Type B pancreatic cell (in vitro differentiated cells): ENCODE results near the gene PAPPA2. TPM values are rescaled to one million over a fixed set of nuclear protein-coding genes. Genes with fewer than 3 reads are reported as not detected.
A peak's percentile ranks its signal among the peaks of the same experiment; 100 is the strongest.

Experiments
- DNase-seq: peaks from one replicate; pipeline ENCODE4 v3.0.0; 2021; ENCODE audit warnings: mixed read lengths; ENCODE audit not compliant: unreplicated experiment; ENCODE audit errors: extremely low spot score
- H3K27ac Mint-ChIP-seq: 2 replicates; pipeline ENCODE4 v1.8.0; 2021; ENCODE audit warnings: mild to moderate bottlenecking, mixed read lengths
- H3K27me3 Mint-ChIP-seq: 2 replicates; pipeline ENCODE4 v1.8.0; 2021; ENCODE audit warnings: mixed read lengths
- H3K36me3 Mint-ChIP-seq: 2 replicates; pipeline ENCODE4 v1.8.0; 2021; ENCODE audit warnings: mixed read lengths
- H3K4me1 Mint-ChIP-seq: one replicate; pipeline ENCODE4 v1.8.0; 2021; ENCODE audit warnings: mixed read lengths; ENCODE audit not compliant: unreplicated experiment
- H3K4me3 Mint-ChIP-seq: 2 replicates; pipeline ENCODE4 v1.8.0; 2021; ENCODE audit warnings: mild to moderate bottlenecking, mixed read lengths
- H3K9me3 Mint-ChIP-seq: 2 replicates; pipeline ENCODE4 v1.8.0; 2021; ENCODE audit warnings: mixed read lengths
- total RNA-seq: library from RNA; stranded (reverse); gene quantifications from 2 replicates; pipeline ENCODE4 v1.2.1, GENCODE V29; 2021; ENCODE audit warnings: low replicate concordance
- TF ChIP-seq, protein P1 (sequence below): fragments of 200-600 bp; sonication (generic); conservative IDR thresholded peaks from 2 replicates; pipeline ENCODE4 v1.5.0; 2021; ENCODE audit warnings: antibody characterized with exemption, mild to moderate bottlenecking

The PAPPA2 gene
- total RNA-seq, 1 donor from 2014 or later: 0.87 TPM

DNA sequence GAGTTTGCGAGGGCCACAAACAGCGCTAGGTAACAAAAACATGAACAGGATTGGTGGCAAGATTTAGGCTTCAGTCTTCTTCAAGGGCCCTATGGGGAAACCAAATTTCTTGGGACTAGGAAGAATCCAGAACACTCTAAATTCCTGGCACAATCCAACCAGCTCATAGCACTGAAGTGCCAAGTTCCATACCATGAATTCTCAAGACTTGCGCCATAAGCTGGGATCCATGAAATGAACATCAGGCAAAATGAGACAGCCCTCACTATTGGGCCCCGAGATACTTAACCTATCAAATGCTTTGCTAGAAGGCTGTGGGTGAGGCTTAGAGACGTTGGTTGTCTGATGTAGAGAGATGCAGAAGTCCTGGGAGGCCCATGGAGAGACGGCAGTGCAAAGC, 322.1 kb downstream of the PAPPA2 start:
- H3K36me3 Mint-ChIP-seq: no peaks in the 10 kb centered on the region
- peaks cover 5% of the 10 kb centered on the region for H3K27me3 Mint-ChIP-seq
- TF ChIP-seq, protein P1, sequence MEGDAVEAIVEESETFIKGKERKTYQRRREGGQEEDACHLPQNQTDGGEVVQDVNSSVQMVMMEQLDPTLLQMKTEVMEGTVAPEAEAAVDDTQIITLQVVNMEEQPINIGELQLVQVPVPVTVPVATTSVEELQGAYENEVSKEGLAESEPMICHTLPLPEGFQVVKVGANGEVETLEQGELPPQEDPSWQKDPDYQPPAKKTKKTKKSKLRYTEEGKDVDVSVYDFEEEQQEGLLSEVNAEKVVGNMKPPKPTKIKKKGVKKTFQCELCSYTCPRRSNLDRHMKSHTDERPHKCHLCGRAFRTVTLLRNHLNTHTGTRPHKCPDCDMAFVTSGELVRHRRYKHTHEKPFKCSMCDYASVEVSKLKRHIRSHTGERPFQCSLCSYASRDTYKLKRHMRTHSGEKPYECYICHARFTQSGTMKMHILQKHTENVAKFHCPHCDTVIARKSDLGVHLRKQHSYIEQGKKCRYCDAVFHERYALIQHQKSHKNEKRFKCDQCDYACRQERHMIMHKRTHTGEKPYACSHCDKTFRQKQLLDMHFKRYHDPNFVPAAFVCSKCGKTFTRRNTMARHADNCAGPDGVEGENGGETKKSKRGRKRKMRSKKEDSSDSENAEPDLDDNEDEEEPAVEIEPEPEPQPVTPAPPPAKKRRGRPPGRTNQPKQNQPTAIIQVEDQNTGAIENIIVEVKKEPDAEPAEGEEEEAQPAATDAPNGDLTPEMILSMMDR: no peak
- H3K4me3 Mint-ChIP-seq: no peak overlapping the region
- H3K27ac Mint-ChIP-seq: no peak overlapping the region
- no peak for DNase-seq
- H3K9me3 Mint-ChIP-seq: no peaks in the 10 kb centered on the region
- H3K4me1 Mint-ChIP-seq: peaks cover 16% of the 10 kb centered on the region

DNA sequence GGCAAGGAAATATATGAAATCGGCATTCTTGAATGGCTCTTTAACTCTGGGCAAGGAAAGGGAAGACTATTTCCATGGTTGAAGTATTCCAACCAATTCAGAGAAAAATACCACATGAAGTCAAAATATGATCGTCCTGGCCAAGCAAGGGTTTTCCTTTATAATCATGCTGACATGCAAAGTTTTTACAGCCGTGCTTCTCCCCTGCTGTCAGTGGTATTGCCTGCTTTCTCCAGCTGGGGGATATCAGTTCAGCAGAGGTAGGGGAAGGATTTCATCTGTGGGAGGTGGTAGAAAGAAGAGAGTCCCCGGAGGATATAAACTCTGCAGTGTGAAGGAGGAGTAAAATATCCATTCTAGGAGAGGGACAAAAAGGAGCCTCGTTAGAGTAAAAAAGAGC, 322.8 kb downstream of the PAPPA2 start:
- H3K9me3 Mint-ChIP-seq: no peaks in the 10 kb centered on the region
- H3K27me3 Mint-ChIP-seq: peaks cover 5% of the 10 kb centered on the region
- no peak for DNase-seq
- H3K27ac Mint-ChIP-seq: no peak overlapping the region
- no peaks in the 10 kb centered on the region for H3K36me3 Mint-ChIP-seq
- peak overlapping the region; percentile 2 for H3K4me3 Mint-ChIP-seq
- peaks cover 16% of the 10 kb centered on the region for H3K4me1 Mint-ChIP-seq
- TF ChIP-seq, protein P1: no peak

DNA sequence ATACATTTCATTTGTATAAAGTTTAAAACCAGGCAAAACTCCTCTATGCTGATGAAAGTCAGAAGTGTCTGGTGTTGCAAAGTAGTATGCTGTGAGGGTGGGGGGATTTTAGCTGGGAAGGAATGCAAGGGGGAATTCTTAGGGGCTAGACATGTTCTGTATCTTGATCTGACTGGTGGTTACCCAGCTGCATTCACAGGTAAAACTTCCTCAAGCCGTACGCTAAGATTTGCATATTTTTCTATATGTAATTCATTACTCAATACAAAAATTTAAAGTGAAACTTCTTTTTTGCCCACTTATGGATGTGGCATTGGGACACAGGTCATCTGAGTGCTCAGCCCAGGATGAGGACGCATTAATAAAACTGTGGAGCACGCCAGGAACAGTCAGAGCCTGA, 323.3 kb downstream of the PAPPA2 start:
- no peak for DNase-seq

DNA sequence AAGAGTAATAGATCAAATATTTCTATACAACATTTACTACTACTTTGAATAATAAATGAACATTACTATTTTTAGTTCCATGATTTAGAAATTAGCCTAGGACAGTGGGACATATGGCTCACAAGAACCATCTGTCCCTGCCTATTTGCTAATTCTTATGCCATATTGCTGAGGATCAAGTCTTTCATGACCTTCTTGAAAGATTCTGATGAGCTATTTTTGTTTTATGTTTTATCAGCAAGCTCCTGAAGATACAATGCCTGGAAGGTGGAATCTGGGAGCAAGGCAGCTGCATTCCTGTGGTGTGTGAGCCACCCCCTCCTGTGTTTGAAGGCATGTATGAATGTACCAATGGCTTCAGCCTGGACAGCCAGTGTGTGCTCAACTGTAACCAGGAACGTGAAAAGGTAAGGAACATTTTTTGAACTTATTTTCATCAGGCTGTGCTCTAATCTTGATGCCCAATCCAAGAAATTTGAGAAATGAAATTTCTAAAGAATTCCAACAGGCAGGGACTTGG, 326.7 kb downstream of the PAPPA2 start:
- Mint-ChIP-seq H3K27me3 (peaks cover 10% of the 10 kb centered on the region), H3K4me3 (no peak overlapping the region), H3K9me3 (no peaks in the 10 kb centered on the region), H3K27ac (no peak overlapping the region), H3K4me1 (peaks cover 16% of the 10 kb centered on the region), H3K36me3 (no peaks in the 10 kb centered on the region)
- no peak for DNase-seq
- TF ChIP-seq, protein P1: no peak

More for the DNA sequence above, 323.3 kb downstream of the PAPPA2 start:
- Mint-ChIP-seq H3K27ac (no peak overlapping the region), H3K4me1 (peaks cover 16% of the 10 kb centered on the region), H3K36me3 (no peaks in the 10 kb centered on the region), H3K4me3 (no peak overlapping the region), H3K9me3 (no peaks in the 10 kb centered on the region), H3K27me3 (peaks cover 5% of the 10 kb centered on the region)
- TF ChIP-seq, protein P1: no peak

DNA sequence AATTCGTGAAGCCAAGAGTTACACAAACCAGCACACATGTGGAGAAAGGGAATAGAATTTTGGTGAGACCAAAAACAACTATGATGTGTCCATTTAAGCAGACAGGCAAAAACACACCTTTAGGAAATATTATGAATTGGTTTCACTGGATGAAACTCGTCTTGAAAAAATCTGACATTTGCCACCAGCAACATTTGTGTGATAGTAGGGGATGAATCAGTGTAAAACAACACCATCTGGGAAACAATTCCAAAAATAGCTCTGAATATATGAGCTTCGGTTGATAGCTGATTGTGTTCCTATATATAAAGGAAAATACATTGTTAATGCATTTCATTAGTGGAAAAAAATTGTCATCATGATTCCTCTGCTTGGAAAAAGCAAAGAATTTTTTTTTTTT, 327.8 kb downstream of the PAPPA2 start:
- TF ChIP-seq, protein P1: no peak
- no peak overlapping the region for H3K4me3 Mint-ChIP-seq
- peaks cover 13% of the 10 kb centered on the region for H3K4me1 Mint-ChIP-seq
- no peak for DNase-seq
- no peaks in the 10 kb centered on the region for H3K36me3 Mint-ChIP-seq
- H3K27me3 Mint-ChIP-seq: peaks cover 7% of the 10 kb centered on the region
- no peaks in the 10 kb centered on the region for H3K9me3 Mint-ChIP-seq
- no peak overlapping the region for H3K27ac Mint-ChIP-seq

DNA sequence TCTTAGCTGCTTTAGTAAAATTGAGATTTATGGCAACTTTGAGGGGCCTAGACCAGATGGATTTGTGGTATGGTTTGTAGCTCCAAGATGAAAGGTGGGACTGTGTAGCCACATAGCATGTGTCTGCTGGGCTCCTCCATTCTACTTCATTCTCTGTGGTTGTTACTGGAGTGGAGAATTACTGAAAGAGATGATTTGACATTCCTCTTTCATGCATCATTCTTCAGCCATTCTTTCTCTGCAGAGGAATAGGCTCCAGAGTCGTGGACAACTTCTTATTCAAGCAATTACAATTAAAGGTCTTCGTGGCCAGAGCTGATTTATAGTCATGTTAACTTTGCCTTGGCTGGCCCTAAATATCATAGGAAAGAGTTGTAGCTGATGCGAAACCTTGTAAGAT, 328.9 kb downstream of the PAPPA2 start:
- TF ChIP-seq, protein P1: no peak
- H3K9me3 Mint-ChIP-seq: no peaks in the 10 kb centered on the region
- H3K36me3 Mint-ChIP-seq: no peaks in the 10 kb centered on the region
- H3K4me3 Mint-ChIP-seq: no peak overlapping the region
- DNase-seq: no peak
- H3K27me3 Mint-ChIP-seq: peaks cover 5% of the 10 kb centered on the region
- H3K27ac Mint-ChIP-seq: no peak overlapping the region
- H3K4me1 Mint-ChIP-seq: peaks cover 5% of the 10 kb centered on the region
